Measurements from ENCODE around the gene DNAH9.

- no peak for TF ChIP-seq CTCF (IDR thresholded peaks at IDR 0.05)
- no peak for TF ChIP-seq EP300 (IDR thresholded peaks at IDR 0.05)
Measured at GRCh38 chr17:11898526-11899235, 300.4 kb downstream of the DNAH9 start.
